Smooth muscle cell of the brain vasculature (primary cell): ENCODE data around the gene SLMAP.
A peak's percentile ranks its signal among the peaks of the same experiment; 100 is the strongest.

ENCODE experiments used
- DNase-seq: peaks from one replicate; pipeline ENCODE4 v3.0.0-alpha.2; 2012; ENCODE audit warnings: low read depth, low spot score

Gene SLMAP

GRCh38 chr3:57892423-57892822, 136.3 kb downstream of the SLMAP start:
- no peak for DNase-seq

GRCh38 chr3:57893156-57893555, 137.0 kb downstream of the SLMAP start:
- DNase-seq = no peak

GRCh38 chr3:57893668-57894067, 137.6 kb downstream of the SLMAP start:
- DNase-seq = no peak

GRCh38 chr3:57896031-57896430, 139.9 kb downstream of the SLMAP start:
- no peak for DNase-seq

GRCh38 chr3:57896691-57897090, 140.6 kb downstream of the SLMAP start:
- DNase-seq = no peak

- DNase-seq = no peak
These were observed 144.7 kb downstream of the SLMAP start for GRCh38 chr3:57900786-57901185.

GRCh38 chr3:57903124-57903890, 147.2 kb downstream of the SLMAP start:
- no peak for DNase-seq

GRCh38 chr3:57910990-57911389, 154.9 kb downstream of the SLMAP start:
- DNase-seq = no peak

GRCh38 chr3:57911593-57911992, 155.5 kb downstream of the SLMAP start:
- no peak for DNase-seq

GRCh38 chr3:57917601-57918000, 161.5 kb downstream of the SLMAP start:
- DNase-seq = no peak

GRCh38 chr3:57918123-57918837, 162.2 kb downstream of the SLMAP start:
- DNase-seq = peak; percentile 24

GRCh38 chr3:57919987-57920386, 163.9 kb downstream of the SLMAP start:
- DNase-seq = no peak

- DNase-seq = peak; percentile 51
These were observed 167.0 kb downstream of the SLMAP start for GRCh38 chr3:57923101-57923500.

GRCh38 chr3:57923752-57924151, 167.6 kb downstream of the SLMAP start:
- no peak for DNase-seq

- DNase-seq = no peak
These were observed 171.1 kb downstream of the SLMAP start for GRCh38 chr3:57927166-57927565.

GRCh38 chr3:57927916-57928315, 171.8 kb downstream of the SLMAP start:
- no peak for DNase-seq

- no peak for DNase-seq
These were observed 172.4 kb downstream of the SLMAP start for GRCh38 chr3:57928511-57928910.

GRCh38 chr3:57929988-57930387, 173.9 kb downstream of the SLMAP start:
- no peak for DNase-seq

GRCh38 chr3:57933602-57934001, 177.5 kb downstream of the SLMAP start:
- no peak for DNase-seq

- DNase-seq = no peak
These were observed 178.3 kb downstream of the SLMAP start for GRCh38 chr3:57934373-57934772.

GRCh38 chr3:57935539-57935938, 179.4 kb downstream of the SLMAP start:
- DNase-seq = no peak

GRCh38 chr3:57937092-57937491, 181.0 kb downstream of the SLMAP start:
- DNase-seq = no peak

- DNase-seq = no peak
These were observed 183.7 kb downstream of the SLMAP start for GRCh38 chr3:57939775-57940174.
